Lower leg skin (tissue), 3 donors: ENCODE measurements around the gene ZNF462.

Source experiments
- CTCF ChIP-seq, 3 donors: fragments of 450-650 bp; IDR thresholded peaks; one replicate each; pipeline ENCODE4 v1.5.1; 2016; ENCODE audit warnings: antibody characterized with exemption in 3 of 3, mild to moderate bottlenecking in 3 of 3, moderate library complexity in 2 of 3
- POLR2A ChIP-seq, 2 donors: fragments of 450-650 bp; IDR thresholded peaks; one replicate each; pipeline ENCODE4 v1.6.1; 2016 to 2017; ENCODE audit warnings: antibody characterized with exemption in 2 of 2, mild to moderate bottlenecking in 1 of 2, moderate library complexity in 1 of 2

GRCh38 chr9:106920701-106921283, 57.8 kb downstream of the ZNF462 start:
- TF ChIP-seq CTCF (IDR thresholded peaks at IDR 0.05), result no peak
- no peak for TF ChIP-seq POLR2A (IDR thresholded peaks at IDR 0.05)
